GM21360 (cell line): ENCODE measurements around the gene IFI35.
"Not testable (repeated sequence)": the region's sequence is repeated elsewhere in the genome, so short reads cannot be mapped to it uniquely, and the experiment has no call there.

Experiments
- ATAC-seq: cut with Tn5 transposase; IDR thresholded peaks from one replicate; pipeline ENCODE4 v1.9.1; 2021; ENCODE audit warnings: mild to moderate bottlenecking, moderate library complexity; ENCODE audit not compliant: unreplicated experiment

IFI35 gene

DNA sequence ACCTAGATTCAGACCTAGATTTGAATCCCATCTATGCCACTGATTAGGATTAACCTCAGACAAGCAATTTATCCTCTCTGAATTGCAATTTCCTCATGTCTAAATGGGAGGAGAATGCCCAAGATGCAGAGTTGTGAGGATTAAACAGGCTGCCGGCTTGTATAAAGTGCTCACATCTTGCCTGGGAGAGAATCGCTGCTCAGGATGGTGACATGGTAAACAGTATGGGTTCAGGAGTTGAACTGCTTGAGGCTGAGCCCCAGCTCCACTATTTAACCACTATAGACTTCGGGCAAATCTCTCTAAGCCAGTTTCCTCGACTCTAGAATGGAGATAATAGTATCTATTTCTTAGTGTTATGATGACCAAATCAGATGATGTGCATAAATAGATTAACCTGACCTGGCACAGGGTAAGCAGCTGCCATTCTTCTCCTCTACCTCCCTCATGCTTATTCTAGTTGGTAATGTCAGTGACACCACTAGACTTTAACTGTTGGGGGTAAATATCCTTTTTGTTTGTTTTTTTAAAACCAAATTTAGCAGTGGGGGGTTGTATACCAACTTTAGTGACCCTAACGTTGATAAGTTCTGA is 9.1 kb upstream of the IFI35 start:
- no peak for ATAC-seq

DNA sequence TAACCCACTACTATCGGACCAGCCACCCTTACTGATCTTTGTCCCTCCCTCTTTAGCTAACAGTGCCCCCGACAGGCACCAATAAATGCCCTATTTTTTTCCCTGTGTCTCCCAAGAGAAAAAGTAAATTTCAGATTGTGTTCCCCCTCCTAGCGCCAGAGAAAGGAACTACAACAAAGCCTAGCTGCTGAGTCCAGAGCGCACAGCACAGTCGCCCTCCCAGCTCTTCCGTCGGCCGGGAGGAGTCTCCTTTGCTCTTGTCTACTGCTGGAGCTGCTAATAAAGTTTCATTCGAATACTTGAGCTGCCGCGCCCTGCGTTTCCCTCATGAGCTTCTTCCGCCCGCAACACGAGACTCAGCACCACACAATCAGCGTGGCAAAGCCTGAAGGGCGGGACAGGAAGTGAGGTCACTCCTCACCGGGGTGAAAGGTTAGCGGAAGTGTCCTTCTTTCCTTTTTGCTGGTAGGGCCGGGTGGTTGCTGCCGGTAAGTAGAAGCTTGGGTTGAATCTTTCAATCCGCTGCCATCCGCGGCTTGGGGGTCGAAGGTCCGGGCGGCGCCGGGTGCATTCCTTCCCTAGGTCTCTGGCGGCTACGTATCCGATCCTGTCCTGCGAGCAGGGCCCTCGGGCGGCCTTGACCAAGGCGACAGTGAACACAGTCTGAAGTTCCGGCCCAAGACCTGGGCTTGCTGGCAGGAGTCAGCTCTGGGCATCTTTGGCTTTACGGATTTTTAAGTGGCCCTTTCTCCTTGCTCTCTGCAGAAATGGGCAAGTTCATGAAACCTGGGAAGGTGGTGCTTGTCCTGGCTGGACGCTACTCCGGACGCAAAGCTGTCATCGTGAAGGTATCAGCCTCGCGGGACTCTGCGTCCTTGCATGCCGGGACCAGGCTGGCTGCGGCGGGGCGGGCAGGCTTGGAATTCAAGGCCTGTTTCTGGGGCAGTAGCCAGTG is 8.3 kb upstream of the IFI35 start, which contains the start of gene RPL27:
Gene RPL27 (plus strand): TSS at position 436 of the 955 bp plus-strand sequence. CDS start 332 bp downstream, at position 768.
- ATAC-seq: peak; percentile 87

DNA sequence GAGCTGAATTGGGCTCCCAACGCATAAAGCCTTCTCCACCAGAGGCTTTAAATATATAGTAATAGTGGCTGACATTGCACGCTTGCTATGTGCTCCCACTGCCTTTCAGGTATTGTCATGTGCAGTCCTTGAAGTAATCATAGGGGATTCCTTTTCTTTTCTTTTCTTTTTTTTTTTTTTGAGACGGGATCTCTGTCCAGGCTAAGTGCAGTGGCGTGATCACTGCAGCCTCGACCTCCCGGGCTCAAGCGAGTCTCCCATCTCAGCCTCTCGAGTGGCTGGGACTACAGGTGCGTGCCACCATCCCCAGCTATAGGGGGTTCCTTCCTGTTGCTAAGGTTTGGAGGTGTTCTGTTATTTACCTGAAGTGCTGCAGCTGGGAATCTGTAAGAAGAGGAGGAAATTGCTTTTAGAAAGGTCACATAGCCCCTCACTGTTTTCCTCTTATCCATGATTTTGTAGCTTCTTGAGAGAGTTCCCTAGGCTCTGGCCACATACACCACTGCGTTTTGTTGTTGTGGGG is 7.5 kb upstream of the IFI35 start:
- ATAC-seq: no peak

DNA sequence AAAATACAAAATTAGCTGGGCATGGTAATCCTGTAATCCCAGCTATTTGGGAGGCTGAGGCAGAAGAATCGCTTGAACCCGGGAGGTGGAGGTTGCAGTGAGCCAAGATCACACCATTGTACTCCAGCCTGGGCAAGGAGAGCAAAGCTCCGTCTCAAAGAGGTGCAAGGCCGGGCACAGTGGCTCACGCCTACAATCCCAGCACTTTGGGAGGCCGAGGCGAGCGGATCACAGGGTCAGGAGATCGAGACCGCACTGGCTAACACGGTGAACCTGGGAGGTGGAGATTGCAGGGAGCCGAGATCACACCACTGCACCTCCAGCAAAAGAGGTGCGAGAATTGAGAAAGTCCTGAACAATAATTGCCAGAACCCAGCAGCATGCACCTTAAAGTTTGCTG is 5.7 kb upstream of the IFI35 start:
- ATAC-seq: not testable (repeated sequence)

DNA sequence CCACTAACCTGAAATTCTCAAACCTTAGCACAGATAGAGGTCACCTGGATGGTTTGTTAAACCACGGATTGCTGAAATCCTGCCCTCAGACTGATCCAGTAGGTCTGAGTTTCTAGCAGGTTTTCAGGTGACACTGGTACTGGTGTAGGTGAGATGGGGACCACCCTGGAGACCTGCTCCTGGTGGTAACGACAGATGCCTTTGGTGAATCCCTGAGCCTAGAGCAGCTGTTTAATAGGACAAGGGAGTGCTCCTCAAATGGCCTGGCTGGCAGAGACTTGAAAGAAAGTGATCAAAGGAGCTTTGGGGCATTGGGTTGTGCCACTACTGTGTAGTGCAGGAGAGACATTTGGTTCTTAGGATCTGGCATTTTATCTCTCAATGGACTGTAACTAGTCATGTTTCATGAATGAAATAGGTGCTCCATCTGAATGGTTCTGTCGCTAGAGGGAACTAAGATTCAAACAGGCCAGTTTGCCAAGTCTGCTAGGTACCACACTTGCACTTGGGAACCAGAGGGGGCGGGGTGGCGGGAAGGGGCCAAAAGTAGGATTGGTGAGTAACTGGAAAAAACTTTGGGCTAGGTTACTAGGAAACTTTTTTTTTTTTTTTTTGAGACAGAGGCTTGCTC is 2.9 kb upstream of the IFI35 start:
- ATAC-seq: no peak

DNA sequence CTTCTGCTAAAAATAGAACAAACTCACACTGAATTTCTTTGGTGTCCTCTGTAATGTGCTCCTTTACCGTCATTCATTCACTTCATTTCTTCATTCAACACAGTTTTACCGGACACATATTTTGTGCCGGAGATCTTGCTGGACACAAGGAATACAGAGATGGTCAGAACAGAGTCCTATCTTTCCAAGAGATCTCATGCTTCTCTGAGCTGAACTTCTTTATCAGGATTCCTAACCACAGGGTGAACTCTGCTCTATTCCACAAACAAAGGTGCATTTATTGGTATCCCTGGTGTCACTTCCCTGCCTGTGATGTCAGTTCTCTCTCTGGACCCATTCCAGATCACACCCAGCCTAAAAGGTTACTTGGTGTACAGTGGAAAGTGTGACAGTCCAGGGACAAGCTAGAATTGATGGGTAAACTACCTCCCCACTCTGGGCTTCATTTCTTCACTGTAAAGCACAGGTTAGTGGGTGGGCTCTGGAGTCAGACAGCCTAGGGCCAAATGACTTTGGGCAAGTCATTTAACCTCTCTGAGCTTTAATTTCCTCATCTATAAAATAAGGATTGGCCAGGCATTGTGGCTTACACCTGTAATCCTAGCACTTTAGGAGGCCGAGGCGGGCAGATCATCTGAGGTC is 4.2 kb downstream of the IFI35 start:
- ATAC-seq: no peak

DNA sequence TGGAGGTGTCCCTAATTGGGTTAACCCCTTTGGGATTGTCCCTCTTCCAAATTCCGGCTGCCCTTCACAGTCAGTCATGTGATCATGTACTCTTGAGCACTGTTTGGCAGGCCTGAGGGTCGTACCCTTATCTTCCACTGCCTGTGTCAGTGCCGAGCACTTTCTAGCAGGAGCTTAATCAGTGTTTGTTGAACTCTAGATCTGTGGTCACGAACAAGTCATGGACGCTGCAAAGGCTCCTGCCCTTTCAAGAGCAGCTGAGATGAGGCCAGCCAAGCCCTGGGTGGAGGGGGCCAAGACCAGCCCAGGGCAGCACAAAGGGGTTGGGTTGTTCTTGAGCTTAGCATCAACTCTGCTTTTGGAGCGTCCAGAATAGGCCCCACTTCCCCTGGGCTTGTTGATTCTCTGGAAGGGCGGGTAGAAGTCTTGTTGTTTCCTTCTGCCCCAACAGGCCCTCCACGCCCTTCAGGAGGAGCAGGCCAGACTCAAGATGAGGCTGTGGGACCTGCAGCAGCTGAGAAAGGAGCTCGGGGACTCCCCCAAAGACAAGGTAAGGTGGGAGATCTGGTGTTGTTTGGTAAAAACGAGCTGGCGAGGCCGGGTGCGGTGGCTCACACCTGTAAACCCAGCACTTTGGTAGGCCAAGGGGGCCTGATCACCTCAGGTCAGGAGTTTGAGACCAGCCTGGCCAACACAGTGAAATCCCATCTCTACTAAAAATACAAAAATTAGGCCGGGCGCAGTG is 5.3 kb downstream of the IFI35 start:
- ATAC-seq: no peak

DNA sequence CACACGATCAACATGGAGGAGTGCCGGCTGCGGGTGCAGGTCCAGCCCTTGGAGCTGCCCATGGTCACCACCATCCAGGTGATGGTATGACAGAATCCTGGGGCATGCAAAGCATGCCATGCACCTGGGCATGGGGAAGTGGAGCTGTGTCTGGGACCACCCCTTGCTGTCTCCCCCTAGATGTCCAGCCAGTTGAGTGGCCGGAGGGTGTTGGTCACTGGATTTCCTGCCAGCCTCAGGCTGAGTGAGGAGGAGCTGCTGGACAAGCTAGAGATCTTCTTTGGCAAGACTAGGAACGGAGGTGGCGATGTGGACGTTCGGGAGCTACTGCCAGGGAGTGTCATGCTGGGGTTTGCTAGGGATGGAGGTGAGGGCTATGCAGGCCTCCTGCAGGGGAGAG is 6.7 kb downstream of the IFI35 start:
- ATAC-seq: no peak

DNA sequence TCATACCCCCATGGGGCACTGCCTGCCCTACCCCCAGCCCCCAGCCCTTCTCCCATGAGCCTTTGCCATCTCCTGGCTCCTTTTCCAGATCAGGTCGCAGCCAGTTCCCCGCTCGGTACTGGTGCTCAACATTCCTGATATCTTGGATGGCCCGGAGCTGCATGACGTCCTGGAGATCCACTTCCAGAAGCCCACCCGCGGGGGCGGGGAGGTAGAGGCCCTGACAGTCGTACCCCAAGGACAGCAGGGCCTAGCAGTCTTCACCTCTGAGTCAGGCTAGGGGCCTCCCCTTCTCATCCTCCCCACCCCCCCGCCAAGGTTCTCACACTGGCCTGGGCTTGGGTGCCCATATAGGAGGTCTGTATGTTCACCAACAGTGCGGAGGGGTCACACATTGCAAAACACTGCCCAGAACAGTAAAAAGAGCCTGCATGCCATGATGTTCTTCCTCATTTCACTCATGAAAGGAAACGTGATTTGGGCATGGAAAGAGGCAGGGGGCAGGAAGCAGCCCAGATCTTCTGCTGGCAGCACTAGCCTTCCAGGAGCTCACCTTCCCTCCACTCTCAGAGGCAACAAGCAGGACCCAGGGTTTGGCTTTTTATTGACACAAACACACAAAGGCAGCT is 7.5 kb downstream of the IFI35 start:
- no peak for ATAC-seq

DNA sequence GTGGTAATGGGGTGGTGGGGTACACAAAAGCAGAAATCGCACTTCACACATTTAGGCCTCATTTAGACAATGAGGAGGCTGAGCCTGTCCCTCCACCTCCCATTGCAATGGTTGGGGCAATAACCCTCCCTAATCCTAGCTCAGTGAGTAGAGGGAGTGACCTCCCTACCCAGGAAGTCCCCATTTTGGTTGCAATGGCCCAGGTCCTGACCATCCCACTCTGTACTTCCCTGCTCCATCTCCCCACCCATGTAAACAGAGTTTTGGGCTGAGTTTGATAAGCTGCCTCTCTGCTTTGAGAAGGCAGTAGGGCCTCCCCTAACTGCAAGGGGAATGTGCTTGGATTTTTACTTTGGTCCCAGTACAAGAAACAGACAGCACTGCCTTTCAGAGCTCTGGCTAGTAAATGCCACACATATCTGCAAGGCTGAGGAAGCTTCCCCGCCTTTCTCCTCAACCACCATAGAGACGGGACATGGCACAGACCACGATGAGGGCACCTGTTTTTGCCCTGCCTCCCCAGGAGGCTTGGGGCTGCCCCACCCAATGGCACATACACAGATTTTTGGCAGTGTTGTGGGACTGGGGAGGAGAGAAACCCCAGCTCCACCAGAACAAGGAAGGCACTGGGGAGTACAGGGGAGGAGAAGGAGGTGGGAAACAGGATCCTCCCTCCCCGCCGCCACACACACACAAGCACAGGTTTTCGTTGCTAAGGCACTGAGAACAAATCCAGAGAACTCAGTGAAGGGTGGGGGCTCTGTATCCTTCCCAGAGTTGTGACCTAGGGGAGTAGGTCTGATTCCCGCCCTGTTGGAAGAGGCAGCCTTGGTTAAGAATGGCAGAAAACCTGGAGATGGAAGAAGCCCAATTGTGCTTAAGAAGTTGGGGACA is 8.3 kb downstream of the IFI35 start:
- ATAC-seq: no peak

DNA sequence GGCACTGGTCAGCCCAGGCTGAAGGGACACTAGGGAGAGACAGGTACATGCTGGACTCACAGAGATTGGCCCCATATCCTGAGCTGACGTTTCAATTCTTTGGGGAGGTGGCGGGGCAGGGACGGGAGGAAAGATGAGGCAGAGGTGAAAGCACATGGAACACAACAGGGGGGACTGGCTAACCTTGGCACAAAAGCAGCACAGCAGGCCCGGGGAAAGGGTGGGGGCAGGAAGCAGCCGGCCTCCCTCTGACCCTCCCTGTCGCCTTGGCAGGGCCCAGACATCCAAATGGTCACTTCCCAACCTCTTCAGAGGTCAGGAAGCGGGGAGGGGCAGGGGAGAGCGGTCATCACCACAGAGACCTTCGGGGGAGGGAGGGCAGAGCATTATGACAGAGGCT is 9.0 kb downstream of the IFI35 start:
- no peak for ATAC-seq

DNA sequence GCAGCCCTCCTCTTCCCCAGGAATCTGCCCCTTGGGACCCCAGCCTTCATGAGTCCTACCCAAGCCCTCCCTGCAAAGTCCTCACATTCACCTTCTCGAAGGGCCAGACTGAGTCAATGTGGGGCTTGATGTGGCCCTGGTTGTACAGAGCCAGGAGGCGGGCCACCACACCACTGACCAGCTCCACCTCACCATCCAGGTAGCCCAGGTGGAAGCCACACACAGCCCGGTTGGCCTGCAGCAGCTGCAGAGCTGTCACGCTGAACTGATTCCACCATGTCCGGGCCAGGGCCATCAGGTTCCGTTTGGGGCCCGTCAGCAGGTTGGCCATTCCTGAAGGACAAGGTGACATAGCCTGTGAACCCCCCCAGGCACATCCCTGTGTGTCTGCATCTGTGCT is 9.6 kb downstream of the IFI35 start:
- no peak for ATAC-seq

DNA sequence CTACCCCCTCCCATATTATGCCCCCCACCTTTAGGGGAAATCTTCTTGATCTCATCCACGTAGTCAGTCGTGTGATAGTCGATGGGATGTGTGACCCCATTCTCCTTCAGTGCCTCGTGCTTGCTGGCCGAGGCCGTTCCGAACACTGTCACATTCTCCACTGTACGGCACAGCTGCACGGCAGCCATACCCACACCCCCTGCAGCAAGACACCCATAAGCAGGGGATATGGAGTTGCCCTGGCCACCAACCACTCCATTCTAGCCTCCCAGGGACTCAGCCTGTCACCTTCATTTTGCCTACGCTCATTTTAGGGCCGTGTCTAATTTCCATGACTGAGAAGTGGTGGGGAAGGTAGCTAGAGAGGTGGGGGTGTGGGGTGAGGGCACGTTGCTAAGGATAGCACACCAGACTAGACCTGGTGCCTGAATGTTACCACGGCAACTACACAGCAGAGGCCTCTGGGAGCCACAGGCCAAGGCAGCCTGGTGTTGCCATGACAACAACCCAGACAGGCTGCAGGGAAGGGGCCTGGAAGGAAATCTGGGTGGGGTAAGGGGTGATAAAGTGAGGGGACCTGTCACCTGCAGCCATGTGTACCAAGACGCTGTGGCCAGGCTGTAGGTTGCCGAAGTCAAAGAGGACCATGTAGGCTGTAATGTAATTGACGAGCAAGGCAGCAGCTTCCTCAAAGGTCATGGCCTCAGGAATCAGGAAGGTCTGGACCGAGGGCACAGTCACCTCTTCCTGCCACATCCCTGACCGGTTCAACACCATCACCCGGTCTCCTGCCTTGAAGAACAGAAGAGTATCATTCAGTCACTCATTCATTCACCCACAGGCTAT is 11.6 kb downstream of the IFI35 start:
- no peak for ATAC-seq

DNA sequence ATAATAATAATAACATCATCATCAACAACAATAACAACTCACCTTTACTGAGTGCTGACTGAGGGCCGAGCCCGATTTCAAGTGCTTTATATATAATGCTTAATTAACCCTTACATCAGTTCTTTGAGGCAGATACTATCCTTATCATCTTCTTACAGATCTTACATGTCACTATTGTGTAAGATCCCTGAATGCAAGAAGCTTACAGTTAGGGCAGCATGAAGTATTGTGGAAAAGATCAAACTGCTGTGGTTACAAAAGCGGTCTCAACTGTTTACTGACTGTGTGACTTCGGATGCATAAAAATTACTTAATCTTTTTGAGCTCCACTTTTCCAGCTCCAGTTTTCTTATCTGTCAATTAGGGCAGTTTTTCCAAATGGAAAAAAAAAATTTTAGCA is 12.3 kb downstream of the IFI35 start:
- no peak for ATAC-seq

DNA sequence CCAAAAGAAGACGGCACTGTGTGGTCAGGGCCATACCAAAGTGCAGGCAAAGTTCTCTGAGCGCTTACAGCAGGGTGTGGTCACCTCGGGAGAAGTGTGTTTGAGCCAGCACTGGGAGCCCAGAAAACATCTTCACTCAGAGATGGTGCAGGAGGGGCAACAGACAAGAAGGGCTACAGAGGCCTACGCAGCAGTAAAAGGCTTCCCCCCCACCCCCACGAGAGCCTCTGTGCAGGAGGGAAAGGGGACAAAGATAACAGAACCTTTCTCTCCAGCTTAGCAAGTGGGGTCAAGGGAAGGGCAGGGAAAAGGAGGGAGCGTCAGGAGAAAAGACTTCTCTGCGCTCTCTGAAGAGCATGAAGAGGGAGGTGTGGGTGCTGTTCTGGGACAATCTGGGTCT is 12.8 kb downstream of the IFI35 start:
- no peak for ATAC-seq

DNA sequence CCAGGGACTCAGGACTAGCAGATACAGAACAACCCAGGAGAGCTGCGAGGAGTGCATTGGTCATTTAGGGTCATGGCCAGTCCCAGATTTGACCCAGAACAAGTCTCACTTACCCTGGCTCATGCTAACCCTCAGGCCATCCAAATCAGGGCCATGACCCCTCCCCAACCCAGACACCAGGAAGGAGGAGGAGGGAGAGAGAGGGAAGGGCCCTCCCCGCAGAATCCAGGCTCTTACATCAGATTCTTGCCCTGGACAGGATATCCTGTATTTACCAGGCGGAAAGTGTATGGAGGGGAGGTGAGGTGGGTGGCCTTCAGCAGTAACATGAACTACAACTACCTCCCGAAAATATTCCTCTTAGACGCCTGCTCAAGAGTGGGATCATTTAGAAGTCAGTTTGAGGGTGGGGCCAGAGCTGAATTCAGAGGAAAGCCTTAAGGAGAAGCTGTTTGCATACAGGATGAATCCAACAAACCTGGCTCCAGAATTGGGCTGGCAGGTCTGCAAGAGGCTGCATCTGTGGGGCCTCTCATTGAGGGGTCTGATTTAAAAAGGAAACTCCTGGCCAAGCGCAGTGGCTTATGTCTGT is 13.5 kb downstream of the IFI35 start:
- ATAC-seq: no peak
